ENCODE measurements around the gene NUMBL. TPM values are rescaled to one million over a fixed set of nuclear protein-coding genes. Genes with fewer than 3 reads are reported as not detected.
A peak's percentile ranks its signal among the peaks of the same experiment; 100 is the strongest.

The NUMBL gene
- total and polyA plus RNA-seq, 8 donors, result 10.1 to 254 (median 18.7) TPM

DNA sequence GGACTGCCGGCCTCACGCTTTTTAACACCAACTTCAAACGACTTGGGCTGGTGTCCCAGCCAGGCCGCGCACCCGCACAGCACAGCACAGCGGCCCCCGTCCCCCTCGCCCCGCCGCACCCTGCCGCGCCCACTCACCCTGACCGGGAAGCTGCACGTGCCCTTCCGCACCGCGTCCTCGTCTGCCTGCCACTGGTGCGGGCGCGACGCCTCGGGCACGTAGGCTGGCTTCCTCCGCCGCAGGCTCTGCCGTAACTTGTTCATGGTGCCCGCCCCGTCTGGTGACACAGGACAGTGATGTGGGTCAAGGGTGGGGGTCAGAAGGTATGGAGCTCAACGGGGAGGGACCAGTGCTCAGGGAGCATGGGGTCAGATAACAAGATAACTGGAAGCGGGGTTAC, 6.2 kb downstream of the NUMBL start:
- H3K4me1 ChIP-seq, result peaks cover 7 to 30% (median 17%) of the 10 kb centered on the region in 4 donors
- intact Hi-C loops (cut with DNase I; ENCODE audit: low total_unique reads), result no loop called here
- peaks cover 38 to 77% (median 76%) of the 10 kb centered on the region in 4 donors for H3K36me3 ChIP-seq
- H3K9me3 ChIP-seq, result no peaks in the 10 kb centered on the region
- H3K4me3 ChIP-seq, result no peak overlapping the region
- TF ChIP-seq, protein P1, sequence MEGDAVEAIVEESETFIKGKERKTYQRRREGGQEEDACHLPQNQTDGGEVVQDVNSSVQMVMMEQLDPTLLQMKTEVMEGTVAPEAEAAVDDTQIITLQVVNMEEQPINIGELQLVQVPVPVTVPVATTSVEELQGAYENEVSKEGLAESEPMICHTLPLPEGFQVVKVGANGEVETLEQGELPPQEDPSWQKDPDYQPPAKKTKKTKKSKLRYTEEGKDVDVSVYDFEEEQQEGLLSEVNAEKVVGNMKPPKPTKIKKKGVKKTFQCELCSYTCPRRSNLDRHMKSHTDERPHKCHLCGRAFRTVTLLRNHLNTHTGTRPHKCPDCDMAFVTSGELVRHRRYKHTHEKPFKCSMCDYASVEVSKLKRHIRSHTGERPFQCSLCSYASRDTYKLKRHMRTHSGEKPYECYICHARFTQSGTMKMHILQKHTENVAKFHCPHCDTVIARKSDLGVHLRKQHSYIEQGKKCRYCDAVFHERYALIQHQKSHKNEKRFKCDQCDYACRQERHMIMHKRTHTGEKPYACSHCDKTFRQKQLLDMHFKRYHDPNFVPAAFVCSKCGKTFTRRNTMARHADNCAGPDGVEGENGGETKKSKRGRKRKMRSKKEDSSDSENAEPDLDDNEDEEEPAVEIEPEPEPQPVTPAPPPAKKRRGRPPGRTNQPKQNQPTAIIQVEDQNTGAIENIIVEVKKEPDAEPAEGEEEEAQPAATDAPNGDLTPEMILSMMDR (IDR thresholded peaks at IDR 0.05), result no peak
- TF ChIP-seq POLR2AphosphoS5 (IDR thresholded peaks at IDR 0.05), result no peak
- TF ChIP-seq POLR2A (IDR thresholded peaks at IDR 0.05), result no peak
- TF ChIP-seq EP300 (IDR thresholded peaks at IDR 0.05), result no peak
- H3K27me3 ChIP-seq, result no peaks in the 10 kb centered on the region
- H3K27ac ChIP-seq, result no peak overlapping the region
- no peak for DNase-seq
- WGBS, 5 donors, result 92 to 95% (median 94%) methylated on average over 32 of the region's 32 CpGs

DNA sequence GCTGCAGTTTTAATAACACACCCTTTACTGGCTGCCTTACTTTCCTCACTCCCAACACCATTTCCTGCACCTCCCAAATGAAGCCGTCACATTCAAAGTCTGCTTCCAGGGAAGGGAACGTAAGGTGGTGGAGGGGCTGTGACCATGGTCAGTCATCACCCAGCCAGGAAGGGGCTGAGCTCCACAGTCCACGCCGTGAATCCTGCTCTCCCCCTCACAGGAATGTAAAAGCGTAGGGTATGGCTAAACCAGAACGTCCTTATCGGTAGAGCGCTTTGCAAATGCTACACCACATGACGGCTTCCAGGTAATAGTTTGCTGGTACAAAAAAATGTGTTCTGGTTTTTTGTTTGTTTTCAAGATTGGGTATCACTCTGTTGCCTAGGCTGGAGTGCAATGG, 7.0 kb downstream of the NUMBL start:
- H3K27ac ChIP-seq, result peak overlapping the region in 2 of 5 donors; percentile 31 to 36
- H3K9me3 ChIP-seq, result no peaks in the 10 kb centered on the region
- peaks cover 7 to 21% (median 12%) of the 10 kb centered on the region in 4 donors for H3K4me1 ChIP-seq
- TF ChIP-seq EP300 (IDR thresholded peaks at IDR 0.05) (no peak), POLR2A (IDR thresholded peaks at IDR 0.05) (no peak)
- TF ChIP-seq, protein P1 (IDR thresholded peaks at IDR 0.05), result no peak
- intact Hi-C loops (cut with DNase I; ENCODE audit: low total_unique reads), result no loop called here
- 51 to 82% (median 57%) methylated on average over 9 of the region's 9 CpGs for WGBS, 5 donors
- no peak for DNase-seq
- H3K27me3 ChIP-seq, result no peaks in the 10 kb centered on the region
- peaks cover 47 to 86% (median 85%) of the 10 kb centered on the region in 4 donors for H3K36me3 ChIP-seq
- no peak overlapping the region for H3K4me3 ChIP-seq

DNA sequence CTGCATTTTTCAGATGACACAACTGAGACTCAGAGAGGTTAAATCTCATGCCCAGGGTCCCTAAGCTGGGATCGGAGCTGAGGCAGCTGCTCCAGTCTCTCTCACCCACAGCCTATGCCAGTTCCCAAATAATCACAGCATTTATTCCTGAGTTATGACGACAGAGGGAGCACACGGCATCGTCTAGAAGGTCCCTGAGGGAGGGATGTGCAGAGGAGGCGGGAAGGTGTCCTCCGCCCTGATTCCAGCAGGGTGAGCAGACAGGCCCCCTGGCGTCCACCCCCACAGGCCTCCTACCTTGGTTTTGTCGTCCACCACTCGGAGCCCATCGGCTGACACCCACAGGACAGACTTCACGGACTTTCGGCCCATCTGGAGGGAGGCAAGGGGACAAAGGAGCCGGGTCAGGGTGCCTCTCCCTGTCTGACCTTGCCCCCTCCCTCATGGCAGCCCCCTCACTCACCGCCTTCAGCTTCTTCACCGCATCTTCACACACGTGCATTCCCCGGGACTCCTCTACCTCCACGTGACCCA, 8.0 kb downstream of the NUMBL start:
- Histone ChIP-seq H3K9me3 (no peaks in the 10 kb centered on the region), H3K36me3 (peaks cover 54 to 95% (median 94%) of the 10 kb centered on the region in 4 donors), H3K4me1 (peaks cover under 1 to 12% (median 5%) of the 10 kb centered on the region in 4 donors), H3K27ac (no peak overlapping the region), H3K4me3 (no peak overlapping the region), H3K27me3 (no peaks in the 10 kb centered on the region)
- no peak for DNase-seq
- no peak for TF ChIP-seq POLR2AphosphoS5 (IDR thresholded peaks at IDR 0.05)
- TF ChIP-seq, protein P1 (IDR thresholded peaks at IDR 0.05), result no peak
- TF ChIP-seq POLR2A (IDR thresholded peaks at IDR 0.05), result no peak
- TF ChIP-seq EP300 (IDR thresholded peaks at IDR 0.05), result no peak
- intact Hi-C loops (cut with DNase I; ENCODE audit: low total_unique reads), result no loop called here
- 92 to 97% (median 95%) methylated on average over 14 to 18 of the region's 18 CpGs for WGBS, 5 donors

DNA sequence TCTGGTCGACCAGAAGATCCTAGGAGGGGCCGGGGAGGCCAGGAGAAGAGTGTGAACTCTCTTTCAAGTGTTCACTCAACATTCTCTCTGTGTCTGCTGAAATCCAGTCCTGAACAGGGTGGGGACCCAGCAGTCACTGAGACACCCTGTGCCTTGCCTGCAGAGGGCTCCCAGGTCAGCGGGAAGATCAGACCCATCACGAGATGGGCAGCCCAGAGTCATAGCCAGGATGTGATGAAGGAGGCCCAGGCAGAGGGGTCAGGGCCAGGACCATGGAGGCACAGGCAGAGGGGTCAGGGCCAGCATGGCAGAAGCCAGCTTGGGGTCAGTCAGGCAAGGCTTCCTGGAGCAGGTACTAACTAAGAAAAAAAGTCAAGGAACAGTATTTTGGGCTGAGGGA, 9.4 kb downstream of the NUMBL start:
- H3K27ac ChIP-seq, result no peak overlapping the region
- no peak for DNase-seq
- H3K4me3 ChIP-seq, result no peak overlapping the region
- peaks cover 0 to 4% (median 0%) of the 10 kb centered on the region in 4 donors for H3K4me1 ChIP-seq
- H3K36me3 ChIP-seq, result peaks cover 62 to 100% (median 99%) of the 10 kb centered on the region in 4 donors
- 71 to 93% (median 87%) methylated on average over 4 of the region's 4 CpGs for WGBS, 5 donors
- intact Hi-C loops (cut with DNase I; ENCODE audit: low total_unique reads), result no loop called here
- no peaks in the 10 kb centered on the region for H3K9me3 ChIP-seq
- H3K27me3 ChIP-seq, result no peaks in the 10 kb centered on the region
- no peak for TF ChIP-seq POLR2AphosphoS5 (IDR thresholded peaks at IDR 0.05)
- no peak for TF ChIP-seq EP300 (IDR thresholded peaks at IDR 0.05)
- TF ChIP-seq POLR2A (IDR thresholded peaks at IDR 0.05), result no peak
- TF ChIP-seq, protein P1 (IDR thresholded peaks at IDR 0.05), result no peak
